ENCODE results near the gene GTF3C1.

GTF3C1 gene

DNA sequence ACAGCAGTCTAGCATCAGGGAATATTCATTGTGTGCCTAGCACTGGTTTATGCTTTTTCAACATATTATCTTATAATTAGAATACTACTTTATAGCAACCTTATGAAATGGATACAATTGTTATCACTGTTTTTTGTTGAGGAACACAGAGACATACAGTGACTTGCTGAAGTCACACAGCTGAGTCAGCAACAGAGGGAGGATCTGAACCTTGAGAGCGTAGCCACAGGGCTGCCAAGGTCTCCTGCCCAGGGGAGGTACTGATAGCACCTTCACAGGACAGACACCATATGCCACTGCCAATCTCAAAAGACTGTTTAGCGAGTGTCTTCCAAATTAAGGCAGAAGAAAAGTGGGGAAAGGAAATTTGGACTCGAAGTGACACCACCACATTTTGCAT, 63.0 kb downstream of the GTF3C1 start:
- no peak for DNase-seq (ENCODE audit: low read depth, low spot score)

DNA sequence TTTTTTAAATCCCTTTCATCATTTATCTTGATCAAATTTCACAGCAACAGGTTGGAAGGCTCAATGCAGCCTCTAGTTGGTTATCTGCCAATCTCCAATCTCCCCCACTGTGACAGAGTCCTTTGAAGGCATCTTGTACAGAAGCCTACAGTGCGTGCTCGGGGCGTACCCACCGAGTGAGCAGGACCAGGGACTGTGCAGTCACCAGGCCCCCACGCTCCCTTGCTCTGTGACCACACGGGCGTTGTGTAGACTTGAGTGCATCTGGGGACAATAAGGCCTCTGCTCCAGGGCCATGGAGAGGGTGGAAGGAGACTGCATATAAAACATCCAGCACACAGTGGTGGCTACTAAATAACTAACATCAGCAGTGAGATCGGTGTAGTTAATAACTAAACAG, 63.4 kb downstream of the GTF3C1 start:
- DNase-seq (ENCODE audit: low read depth, low spot score): no peak

DNA sequence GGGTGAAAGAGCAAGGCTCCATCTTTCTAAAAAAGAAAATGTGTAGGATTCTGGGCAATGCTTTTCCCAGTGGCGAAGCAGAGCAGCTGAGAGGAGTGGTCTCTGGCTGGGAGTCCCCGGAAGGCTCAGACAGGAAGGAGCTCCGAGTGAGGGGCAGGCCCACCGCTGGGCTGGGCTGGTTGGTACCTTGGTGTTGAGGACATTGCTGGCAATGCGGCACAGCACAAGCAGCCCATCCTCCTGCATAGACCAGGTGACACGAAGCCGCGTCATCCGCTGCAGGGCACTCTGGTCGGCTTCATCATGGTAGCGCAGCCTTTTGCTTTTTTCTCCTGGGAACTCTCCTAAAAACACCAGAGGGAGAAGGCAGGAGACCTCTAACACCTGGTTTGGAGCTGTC, 63.9 kb downstream of the GTF3C1 start:
- DNase-seq (ENCODE audit: low read depth, low spot score): no peak

DNA sequence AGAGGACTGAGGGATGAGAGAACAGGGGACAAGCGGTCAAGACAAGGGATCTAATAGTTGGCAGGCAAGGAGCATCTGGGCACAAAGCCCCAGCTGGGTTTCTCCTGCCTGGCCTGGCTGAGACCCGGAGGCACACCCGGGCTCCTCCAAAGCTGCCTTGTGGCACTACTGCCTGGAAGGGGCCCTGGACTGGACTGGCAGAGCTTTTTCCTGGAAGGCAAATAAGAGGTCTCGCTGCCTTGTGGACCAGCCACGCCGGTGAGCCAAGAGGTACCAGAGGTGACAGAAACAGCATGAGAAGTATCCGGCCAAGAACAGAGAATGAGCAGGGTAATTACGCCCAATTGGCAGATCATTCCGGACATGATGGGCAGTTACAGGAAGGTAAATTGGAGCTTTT, 64.6 kb downstream of the GTF3C1 start:
- DNase-seq (ENCODE audit: low read depth, low spot score): no peak

DNA sequence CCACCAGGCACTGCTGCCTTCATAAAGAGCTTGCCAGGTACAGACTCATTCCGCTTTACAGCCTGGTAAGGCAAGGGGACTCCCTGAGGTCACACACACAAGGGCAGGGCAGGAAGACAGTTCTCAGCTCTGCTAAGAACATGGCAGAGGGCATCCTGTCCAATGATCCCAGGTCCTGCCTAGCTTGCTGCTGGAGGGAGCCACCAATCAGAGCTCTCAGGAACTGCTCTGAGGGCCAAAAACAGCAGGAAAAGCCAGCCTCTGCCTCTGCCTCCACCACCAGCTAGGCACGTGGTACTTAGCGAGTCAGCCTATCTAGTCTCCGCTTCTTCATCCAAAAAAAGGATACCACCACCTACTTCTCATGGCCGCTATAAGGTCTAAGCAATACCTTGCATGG, 66.1 kb downstream of the GTF3C1 start:
- DNase-seq (ENCODE audit: low read depth, low spot score): no peak

DNA sequence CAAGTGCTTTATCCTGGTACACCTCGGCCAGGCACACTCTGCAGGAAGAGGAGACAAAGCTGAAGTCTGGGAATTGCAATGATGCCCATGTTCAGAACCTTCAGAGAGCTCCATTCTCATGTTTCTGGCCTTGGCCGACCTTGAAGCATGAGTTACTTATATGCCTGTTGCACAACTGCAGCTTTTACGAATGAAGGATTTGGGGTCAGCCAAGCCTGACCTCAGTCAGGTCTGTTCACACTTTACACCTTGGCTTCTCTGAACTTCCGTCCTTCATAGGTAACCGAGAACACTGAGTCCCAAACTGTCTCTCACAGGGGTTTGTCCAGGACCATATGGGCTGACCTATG, 66.7 kb downstream of the GTF3C1 start:
- DNase-seq (ENCODE audit: low read depth, low spot score): no peak

DNA sequence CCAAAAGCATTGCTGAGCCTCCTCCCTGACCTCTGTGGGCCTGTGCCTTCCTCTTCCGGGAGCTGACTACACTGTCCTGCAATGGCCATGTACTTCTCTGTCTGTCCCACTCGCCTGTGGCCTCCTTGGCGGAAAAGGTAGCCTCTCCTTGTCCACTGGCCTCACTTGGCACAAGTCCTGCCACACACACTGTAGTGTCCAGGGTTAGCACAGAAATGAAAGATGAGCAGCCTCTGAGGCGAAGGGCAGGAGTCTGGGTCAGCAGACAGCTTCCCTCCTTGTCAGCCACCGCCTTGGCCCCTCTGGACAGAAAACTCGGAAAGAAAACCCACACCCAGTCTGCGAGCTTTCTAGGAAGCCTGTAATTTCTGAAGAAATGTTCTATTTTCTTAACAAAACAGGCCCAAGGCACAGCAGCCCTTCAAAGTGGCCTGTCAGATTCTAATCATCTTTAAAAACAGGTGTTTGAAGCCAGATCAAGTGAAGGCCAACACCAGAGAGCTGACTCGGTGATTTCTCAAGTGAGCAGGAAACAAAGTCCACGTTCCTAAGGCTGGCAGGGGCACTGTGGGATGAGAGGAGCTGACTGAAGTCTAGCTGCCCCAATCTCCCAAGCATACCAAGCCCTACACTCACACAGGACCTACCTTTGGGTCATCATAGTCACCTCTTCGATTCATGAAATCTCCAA, 67.2 kb downstream of the GTF3C1 start:
- no peak for DNase-seq (ENCODE audit: low read depth, low spot score)

DNA sequence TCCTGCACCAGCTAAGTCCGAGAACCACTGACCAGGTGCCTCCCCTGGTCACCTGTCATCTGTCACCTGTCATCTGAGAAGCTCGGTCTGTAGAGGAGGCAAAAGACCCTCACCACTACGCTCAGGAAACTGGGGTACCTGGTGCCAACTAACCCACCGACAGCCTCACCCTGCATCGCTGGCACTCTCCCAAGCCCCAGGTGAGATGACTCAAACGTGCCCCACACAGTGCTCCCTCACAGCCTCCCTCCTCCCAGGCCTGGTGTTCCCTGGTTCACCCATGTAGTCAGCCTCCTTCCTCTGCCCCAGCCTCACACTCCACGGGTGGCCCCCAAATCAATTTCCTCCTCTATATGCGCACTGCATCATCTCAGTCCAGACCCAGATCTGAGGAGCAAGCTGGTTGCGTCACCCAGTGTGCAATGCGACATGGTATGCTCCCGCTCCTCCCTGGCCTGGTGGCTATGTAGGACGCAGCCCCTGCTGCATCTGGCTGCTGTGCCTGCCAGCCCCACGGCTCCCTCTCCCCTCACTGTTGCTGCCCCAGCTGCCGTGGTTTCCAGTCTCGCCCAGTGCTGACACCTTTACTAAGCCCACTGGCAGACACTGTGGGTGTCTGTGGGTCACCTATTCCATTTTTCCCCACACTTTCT, 68.3 kb downstream of the GTF3C1 start:
- no peak for DNase-seq (ENCODE audit: low read depth, low spot score)

DNA sequence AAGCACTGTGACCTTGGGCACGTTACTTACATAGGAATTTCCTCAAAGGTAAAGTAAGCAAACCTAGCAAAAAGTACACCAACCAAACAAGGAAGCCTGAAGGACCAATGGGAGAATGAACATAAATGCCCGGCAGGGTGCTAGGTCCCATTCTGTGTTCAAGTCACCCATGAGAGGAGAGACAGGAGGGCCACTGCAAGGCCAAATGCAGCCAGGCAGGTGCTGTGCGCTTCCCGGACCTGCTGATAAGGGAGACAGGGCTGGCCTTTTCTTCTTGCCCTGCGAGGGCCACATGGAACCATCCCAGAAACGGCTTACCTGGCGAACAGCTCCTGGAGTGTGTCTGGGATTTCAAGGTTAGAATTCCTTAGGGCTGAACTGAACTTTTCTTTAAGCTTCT, 69.0 kb downstream of the GTF3C1 start:
- DNase-seq (ENCODE audit: low read depth, low spot score): no peak

DNA sequence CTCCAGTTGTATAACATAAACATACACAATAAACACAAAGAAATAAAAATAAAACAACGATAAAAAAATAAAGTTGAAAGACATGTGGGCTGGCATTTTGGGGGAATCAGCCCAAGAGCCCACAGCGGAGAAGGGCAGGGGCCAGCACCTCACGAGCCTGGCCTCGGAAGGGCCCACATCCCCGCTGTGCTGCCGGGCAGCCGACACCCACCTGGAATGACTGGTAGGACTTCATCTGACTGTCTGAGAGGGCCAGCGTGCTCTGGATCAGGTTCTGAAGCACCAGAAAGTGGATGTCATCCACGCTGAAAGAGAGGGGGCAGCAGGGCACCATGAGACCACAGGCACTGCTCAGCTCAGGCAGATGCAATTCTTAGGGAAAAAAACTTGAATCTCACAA, 73.5 kb downstream of the GTF3C1 start:
- DNase-seq (ENCODE audit: low read depth, low spot score): no peak

DNA sequence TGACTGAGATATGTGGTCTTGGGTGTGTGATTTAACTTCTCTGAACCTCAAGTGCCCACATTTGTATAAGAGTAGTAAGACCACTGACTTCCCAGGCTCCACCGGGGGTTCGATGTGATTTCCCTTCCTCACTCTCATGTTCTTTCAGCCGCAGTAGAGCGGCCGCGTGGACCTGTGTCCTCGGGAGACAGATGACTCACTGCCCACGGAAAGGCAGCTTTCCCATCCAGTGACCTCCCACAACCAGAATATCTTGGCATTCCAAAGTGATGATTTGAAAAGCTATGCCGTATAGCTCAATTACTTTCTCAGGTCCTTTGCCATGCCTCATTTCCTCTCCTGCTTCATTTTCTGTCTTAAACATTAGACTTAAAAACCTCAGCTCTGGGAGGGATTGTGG, 74.2 kb downstream of the GTF3C1 start:
- no peak for DNase-seq (ENCODE audit: low read depth, low spot score)

DNA sequence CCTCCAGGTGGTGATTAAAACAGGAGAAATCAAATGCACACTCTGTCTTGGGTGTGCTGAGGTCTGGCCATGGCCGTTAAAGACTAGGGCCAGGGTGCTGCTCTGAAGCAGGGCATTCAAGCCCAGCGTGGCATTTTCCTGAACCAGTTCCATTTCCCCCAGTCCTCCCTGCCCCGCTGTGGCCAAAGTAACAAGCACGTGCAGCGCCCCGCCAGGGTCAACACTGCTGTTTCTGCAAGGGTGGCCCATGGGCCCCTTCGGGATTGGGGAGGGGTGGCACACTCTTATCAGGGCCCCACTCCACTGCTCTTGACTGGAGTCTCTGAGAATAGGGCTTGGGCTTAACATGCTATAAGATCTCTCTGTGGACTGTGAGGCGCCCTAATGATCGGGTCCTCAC, 74.8 kb downstream of the GTF3C1 start:
- no peak for DNase-seq (ENCODE audit: low read depth, low spot score)

DNA sequence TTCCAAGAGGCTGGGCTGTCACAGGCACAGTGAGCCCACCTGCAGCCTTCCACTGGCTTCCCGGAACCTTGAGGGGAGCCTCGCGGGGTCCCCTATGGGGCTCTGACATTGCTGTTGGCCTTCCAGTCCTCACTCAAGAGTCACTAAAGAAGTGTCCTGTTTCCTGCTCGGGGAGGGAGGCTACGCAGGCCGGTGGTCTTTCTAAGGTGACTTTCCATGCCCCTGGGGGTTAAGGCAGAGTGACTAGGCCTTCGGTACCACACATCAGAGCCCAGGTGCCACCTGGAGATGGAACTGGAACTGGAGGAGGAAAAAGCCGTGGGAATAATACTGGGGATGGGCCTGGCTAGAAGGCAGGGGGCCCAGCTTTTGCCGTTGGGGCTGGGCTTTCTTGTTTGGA, 75.7 kb downstream of the GTF3C1 start:
- DNase-seq (ENCODE audit: low read depth, low spot score): no peak

DNA sequence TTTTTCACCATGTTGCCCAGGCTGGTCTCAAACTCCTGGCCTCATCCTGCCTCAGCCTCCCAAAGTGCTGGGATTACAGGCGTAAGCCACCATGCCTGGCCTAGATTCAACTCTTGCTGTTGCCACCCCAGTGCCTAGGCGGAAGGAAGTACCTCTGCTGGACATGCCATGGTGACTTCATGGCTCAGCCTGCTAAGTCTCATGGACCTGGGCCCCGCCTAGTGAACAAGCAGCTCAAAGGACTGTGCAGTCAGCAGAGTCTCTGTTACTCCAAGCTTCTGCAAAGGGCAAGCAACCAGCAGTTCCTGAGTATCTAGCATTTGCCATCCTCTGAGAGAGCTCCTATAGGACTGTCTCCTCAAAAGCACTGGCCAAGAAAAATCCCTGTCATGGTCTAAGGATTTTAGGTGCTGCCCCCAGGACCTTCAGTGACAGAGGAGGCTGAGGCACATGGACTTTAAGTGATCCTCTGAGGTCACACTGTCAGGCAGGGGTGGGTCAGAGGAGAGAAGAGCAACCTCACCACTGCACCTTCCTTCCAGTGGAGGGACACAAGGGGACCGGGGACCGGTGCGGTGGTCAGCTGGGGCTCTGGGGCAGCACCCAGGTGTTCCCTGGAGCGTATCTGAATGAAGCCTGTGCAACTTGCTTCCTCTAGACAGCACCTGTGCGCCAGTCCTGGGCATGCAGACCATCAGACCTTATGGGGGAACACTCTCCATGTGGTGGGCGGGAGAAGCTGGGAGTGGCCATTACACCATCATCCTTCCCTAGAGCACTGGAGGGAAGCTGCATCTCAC, 76.4 kb downstream of the GTF3C1 start:
- DNase-seq (ENCODE audit: low read depth, low spot score): no peak

DNA sequence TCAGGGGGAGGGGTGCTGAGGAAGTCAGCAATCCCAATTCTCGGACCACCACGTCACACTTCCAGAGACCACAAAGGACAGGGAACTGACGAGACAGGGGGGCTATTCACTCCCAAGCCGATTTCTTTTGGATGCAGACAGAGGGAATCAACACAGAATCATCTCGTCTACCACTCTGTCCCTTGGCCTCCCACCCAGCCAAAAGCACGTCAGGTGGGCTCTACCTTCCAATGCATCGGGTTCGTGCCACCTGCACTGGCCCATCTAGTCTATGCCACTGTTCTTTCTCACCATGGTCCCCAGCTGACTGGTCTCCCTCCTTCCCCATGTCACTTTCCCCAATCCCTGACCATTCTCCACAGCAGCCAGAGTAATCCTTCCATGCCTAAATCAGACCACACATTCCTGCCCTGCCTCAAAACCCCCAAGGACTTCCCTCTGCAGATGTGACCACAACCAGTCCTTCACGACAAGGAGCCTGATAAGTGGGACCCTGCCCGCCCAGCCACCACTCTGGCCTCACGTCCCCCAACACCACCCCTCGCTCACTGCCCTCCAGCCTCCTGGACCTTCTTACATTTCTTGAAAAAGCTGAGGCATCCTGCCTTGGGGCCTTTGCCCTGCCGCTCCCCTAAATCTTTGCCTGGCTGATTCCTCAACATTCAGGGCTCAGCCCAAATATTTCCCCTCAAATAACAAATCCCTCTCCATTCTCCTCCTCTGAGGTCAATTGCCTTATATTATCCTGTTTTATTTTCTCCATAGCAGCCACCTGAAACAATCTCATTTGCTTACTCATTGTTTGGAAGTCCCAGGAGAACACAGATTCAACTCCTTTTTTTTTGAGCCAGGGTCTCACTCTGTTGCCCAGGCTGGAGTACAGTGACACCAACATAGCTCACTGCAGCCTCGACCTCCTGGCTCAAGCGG, 77.4 kb downstream of the GTF3C1 start:
- DNase-seq (ENCODE audit: low read depth, low spot score): no peak

DNA sequence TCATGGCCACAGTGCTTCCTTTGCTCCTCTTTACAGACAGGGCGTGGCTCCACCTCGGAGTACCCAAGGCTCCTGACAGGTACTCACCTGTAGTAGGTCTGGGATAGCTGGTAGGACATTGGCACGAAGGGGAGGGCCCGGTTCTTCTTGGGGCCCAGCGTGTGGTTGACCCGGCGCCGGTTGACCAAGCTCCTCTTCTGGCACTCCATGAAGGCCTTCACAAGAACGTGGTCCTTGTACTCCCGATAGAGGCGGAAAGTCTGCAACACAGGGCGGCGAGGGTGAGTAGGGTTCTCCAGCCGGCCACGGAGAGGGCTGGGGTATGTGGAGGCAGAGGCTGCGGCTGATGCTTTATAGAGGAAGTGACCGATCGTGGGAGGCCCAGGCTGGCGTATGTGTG, 78.1 kb downstream of the GTF3C1 start:
- DNase-seq (ENCODE audit: low read depth, low spot score): no peak

DNA sequence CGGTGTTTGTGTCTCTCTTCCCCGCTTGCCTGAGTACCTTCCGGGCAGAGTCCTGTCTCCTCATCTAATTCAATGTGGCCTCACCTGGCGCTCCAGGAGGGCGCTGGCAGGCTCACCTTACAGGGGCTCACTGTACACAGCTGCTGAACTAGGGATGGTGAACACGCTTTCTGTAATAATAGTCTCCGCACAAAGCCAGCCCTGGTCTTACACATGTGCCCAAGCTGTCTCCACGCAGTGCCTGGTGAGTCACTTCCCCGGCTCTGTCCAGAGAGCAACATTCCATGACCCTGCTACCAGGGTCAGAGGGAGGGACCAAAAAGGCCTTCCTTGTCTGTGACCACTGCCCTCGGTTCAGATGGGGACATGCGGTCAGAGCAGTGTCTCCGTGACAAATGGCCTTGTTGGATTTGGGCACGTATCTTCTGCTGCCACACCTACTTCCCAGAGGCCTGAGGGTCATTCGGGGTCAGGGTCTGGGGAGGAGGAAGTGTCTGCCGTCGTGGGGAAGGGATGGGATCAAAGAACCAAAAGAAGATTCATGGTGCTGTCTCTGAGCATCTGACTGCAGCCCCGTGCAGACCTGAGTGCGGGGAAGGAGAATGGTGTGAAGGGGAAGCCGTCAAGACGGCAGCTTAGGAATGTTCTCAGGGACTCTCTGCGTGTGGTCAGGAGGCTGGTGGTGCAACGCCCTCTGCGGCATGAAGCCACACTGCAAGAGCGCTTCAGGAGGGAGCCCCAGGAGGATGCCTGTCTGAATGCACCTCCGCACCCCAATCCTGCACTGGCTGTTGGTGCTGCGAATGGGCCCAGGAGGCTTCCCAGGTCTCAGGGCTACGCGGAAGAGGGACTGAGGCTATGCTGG, 78.9 kb downstream of the GTF3C1 start:
- no peak for DNase-seq (ENCODE audit: low read depth, low spot score)

DNA sequence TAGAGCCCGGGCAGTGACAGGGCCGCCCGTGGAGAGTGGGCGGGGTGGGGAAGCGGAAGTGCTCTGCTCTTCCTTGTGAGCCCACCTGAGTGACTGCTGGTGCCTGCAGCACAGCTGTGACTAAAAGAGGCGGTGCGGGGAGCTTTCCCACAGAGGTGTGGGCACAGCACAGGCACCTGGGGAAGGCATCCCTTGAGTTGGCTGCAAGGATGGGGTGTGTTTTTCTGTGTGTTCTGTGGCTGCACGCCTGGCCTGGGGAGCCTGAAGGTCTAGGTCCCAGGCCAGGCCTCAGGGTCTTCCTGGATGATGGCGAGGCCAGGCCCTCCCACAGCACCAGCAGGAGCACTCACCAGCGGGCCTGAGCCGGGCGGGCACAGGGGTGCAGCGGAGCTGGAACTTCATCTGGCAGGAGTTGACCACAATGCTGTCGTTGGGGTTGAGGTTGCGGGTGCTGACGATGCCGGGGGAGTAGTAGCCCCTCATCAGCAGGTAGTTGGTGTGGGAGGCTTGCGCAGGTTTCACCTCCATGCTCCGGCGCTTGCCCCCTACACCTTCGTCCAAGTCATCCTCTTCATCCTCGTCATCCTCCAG, 80.7 kb downstream of the GTF3C1 start:
- no peak for DNase-seq (ENCODE audit: low read depth, low spot score)

DNA sequence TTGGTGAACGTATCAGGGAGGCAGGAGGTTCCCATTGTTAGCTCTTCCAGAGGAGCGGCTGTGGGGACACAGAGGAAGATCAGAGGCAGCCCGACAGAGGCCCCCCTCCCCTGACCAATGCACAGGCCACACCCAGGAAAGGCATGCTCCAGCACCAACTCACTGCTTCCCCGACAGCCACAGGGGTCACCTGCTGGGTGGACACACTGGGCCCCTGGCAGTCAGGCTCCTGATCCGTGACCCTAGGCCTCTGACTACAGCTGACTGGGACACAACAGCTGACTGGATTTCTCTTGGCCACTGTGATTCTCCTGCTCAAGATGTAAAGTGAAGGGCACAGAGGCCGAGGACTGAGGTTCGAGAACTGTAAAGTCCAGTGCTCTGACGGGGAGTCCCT, 84.2 kb downstream of the GTF3C1 start:
- DNase-seq (ENCODE audit: low read depth, low spot score): no peak

DNA sequence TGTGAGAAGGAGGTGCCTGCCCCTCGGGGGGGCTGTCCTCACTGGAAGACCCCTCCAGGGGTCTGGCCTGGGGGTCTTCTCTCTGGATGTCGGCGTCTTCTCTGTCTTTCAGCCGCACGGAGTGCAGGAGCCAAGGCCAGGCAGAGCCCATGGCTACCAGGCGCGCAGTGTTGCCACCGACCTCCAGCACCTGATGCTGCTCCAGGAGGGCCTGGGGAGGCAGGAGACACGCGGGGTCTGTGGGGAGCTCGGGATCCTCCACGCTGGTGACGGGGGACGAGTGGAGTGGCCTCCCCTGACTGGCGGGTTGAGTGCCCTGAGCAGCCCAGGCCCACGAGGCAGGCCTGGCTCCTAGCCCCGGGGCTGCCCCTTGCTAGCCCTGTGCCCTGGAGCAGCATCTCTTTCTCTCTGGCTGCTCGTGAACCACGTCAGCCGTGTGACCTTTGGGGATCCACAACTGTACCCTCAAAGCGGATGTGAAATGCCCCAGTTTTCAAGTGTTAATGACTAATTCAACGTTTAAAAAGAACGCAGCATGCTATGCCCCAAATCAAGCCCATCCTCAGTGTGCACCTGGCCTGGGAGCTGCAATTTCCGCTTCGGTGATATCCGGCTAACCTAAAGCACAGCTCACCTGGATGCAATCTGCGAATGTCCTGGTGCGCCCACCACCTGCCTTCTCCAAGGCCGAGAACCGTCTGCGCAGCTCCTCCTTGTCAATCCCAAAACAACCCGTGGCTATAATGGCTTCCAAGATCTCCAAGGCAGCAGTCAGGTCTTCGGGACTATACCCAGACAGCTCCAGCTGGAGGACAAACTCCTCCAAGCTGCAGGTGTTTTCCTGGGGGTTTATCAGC, 84.9 kb downstream of the GTF3C1 start:
- DNase-seq (ENCODE audit: low read depth, low spot score): no peak

Data from activated naive CD8-positive, alpha-beta T cell treated with anti-CD3 and anti-CD28 coated beads, Interleukin-2, amount 50 U/mL, for 16 hours (primary cell).